Liver (tissue), 9 donors: ENCODE data around the gene RBPJ. TPM values are rescaled to one million over a fixed set of nuclear protein-coding genes. Genes with fewer than 3 reads are reported as not detected.

Source experiments
- DNase-seq: peaks from one replicate; pipeline ENCODE4 v3.0.0-alpha.2; 2017; ENCODE audit warnings: low spot score
- H3K27ac ChIP-seq, 2 donors: one replicate each; pipeline ENCODE4 v1.7.0; 2013; ENCODE audit warnings: inconsistent platforms in 2 of 2, low read length in 2 of 2, control low read depth in 1 of 2, low read depth in 1 of 2, mild to moderate bottlenecking in 1 of 2
- H3K27me3 ChIP-seq, 4 donors: one replicate each; pipeline versions ENCODE4 v1.6.1 to v1.7.0; 2013; ENCODE audit warnings: low read length in 3 of 4, inconsistent platforms in 1 of 4, mild to moderate bottlenecking in 1 of 4, moderate library complexity in 1 of 4; ENCODE audit not compliant: control insufficient read depth in 4 of 4, insufficient read depth in 4 of 4
- H3K36me3 ChIP-seq, 4 donors: one replicate each; pipeline versions ENCODE4 v1.6.1 to v1.7.0; 2013; ENCODE audit warnings: low read length in 3 of 4, mild to moderate bottlenecking in 3 of 4, low read depth in 1 of 4, moderate library complexity in 1 of 4; ENCODE audit not compliant: control insufficient read depth in 4 of 4, insufficient read depth in 3 of 4
- H3K4me1 ChIP-seq, 4 donors: one replicate each; pipeline versions ENCODE4 v1.6.1 to v1.7.0; 2013; ENCODE audit warnings: low read length in 3 of 4, mild to moderate bottlenecking in 3 of 4, moderate library complexity in 1 of 4; ENCODE audit not compliant: control insufficient read depth in 4 of 4, insufficient read depth in 4 of 4
- H3K4me3 ChIP-seq, 3 donors: one replicate each; pipeline versions ENCODE4 v1.6.1 to v1.7.0; 2013; ENCODE audit warnings: low read length in 3 of 3, control low read depth in 1 of 3, low read depth in 1 of 3, mild to moderate bottlenecking in 1 of 3
- H3K9ac ChIP-seq, 2 donors: one replicate each; pipeline ENCODE4 v1.7.0; 2013; ENCODE audit warnings: low read length in 2 of 2, mild to moderate bottlenecking in 2 of 2, moderate library complexity in 2 of 2, control low read depth in 1 of 2, low read depth in 1 of 2
- H3K9me3 ChIP-seq, 4 donors: one replicate each; pipeline versions ENCODE4 v1.6.1 to v1.7.0; 2013; ENCODE audit warnings: low read length in 3 of 4; ENCODE audit not compliant: control insufficient read depth in 4 of 4
- CTCF ChIP-seq: fragments of 150-350 bp; IDR thresholded peaks from 2 replicates; pipeline ENCODE4 v1.5.1; 2017; ENCODE audit warnings: improper control_type of control experiment, low read depth, low read length; ENCODE audit not compliant: missing input control
- EGR1 ChIP-seq, 2 donors: IDR thresholded peaks; 2 replicates each; pipeline ENCODE4 v1.6.1; 2016 to 2018; ENCODE audit warnings: antibody characterized with exemption in 2 of 2, low read depth in 2 of 2
- FOXA1 ChIP-seq: IDR thresholded peaks from 2 replicates; pipeline ENCODE4 v1.6.1; 2016; ENCODE audit warnings: antibody characterized with exemption
- FOXA2 ChIP-seq: IDR thresholded peaks from 2 replicates; pipeline ENCODE4 v1.6.1; 2016; ENCODE audit warnings: antibody characterized with exemption
- GABPA ChIP-seq, 2 donors: IDR thresholded peaks in 1 of 2; conservative IDR thresholded peaks in 1 of 2; 2 replicates each; pipeline ENCODE4 v1.6.1; 2016; ENCODE audit warnings: antibody characterized with exemption in 2 of 2, mild to moderate bottlenecking in 1 of 2, moderate library complexity in 1 of 2
- HNF4A ChIP-seq, 2 donors: conservative IDR thresholded peaks; 2 replicates each; pipeline ENCODE4 v1.6.1; 2016; ENCODE audit warnings: antibody characterized with exemption in 2 of 2, mild to moderate bottlenecking in 2 of 2
- HNF4G ChIP-seq: IDR thresholded peaks from 2 replicates; pipeline ENCODE4 v1.6.1; 2016; ENCODE audit warnings: antibody characterized with exemption
- JUND ChIP-seq, 2 donors: IDR thresholded peaks; 2 replicates each; pipeline ENCODE4 v1.6.1; 2016; ENCODE audit warnings: antibody characterized with exemption in 2 of 2
- MAX ChIP-seq: IDR thresholded peaks from 2 replicates; pipeline ENCODE4 v1.6.1; 2016; ENCODE audit warnings: antibody characterized with exemption
- NR2F2 ChIP-seq: IDR thresholded peaks from 2 replicates; pipeline ENCODE4 v1.6.1; 2016; ENCODE audit warnings: antibody characterized with exemption
- RAD21 ChIP-seq, 2 donors: IDR thresholded peaks; 2 replicates each; pipeline ENCODE4 v1.6.1; 2016; ENCODE audit warnings: antibody characterized with exemption in 2 of 2, mild to moderate bottlenecking in 2 of 2
- REST ChIP-seq: IDR thresholded peaks from 2 replicates; pipeline ENCODE4 v1.6.1; 2016; ENCODE audit warnings: antibody characterized with exemption, mild to moderate bottlenecking
- RXRA ChIP-seq, 2 donors: IDR thresholded peaks; 2 replicates each; pipeline ENCODE4 v1.6.1; 2017 to 2018; ENCODE audit warnings: antibody characterized with exemption in 2 of 2, mild to moderate bottlenecking in 1 of 2
- SP1 ChIP-seq: IDR thresholded peaks from 2 replicates; pipeline ENCODE4 v1.6.1; 2018; ENCODE audit warnings: antibody characterized with exemption, mild to moderate bottlenecking
- TAF1 ChIP-seq: conservative IDR thresholded peaks from 2 replicates; pipeline ENCODE4 v1.6.1; 2016; ENCODE audit warnings: antibody characterized with exemption, mild to moderate bottlenecking
- YY1 ChIP-seq: IDR thresholded peaks from 2 replicates; pipeline ENCODE4 v1.6.1; 2016; ENCODE audit warnings: antibody characterized with exemption, mild to moderate bottlenecking
- ZBTB33 ChIP-seq: IDR thresholded peaks from 2 replicates; pipeline ENCODE4 v1.6.1; 2016; ENCODE audit warnings: antibody characterized with exemption
- WGBS: extraction: QIAGEN DNeasy Blood & Tissue Kit; methylation state at CpG from one replicate; pipeline ENCODE4 v1.1.7; 2013; 5-methylcytosine and 5-hydroxymethylcytosine counted together
- polyA plus RNA-seq, 2 donors: library from polyadenylated mRNA; stranded (reverse) in 1 of 2; unstranded in 1 of 2; fragments of 200-250 nt in 1 of 2; fragments of >200 nt in 1 of 2; fragmentation: Nextera tagmentation in 1 of 2; extraction: Ambion mirVana in 1 of 2; gene quantifications; one replicate each; pipeline versions ENCODE4 v1.2.1 to v1.2.3, GENCODE V29; 2013 to 2015
- total RNA-seq, 2 donors: library from RNA; depleted of rRNA; stranded (reverse); fragments of >200 nt; gene quantifications; one replicate each; pipeline ENCODE4 v1.2.3, GENCODE V29; 2014
- donor health status: healthy.
- donor health status: healthy.
- donor health status: healthy.
- donor health status: healthy.
- donor health status: healthy.

The RBPJ gene
- total and polyA plus RNA-seq, 4 donors, result 8.0 to 32.2 (median 22.9) TPM

- peaks cover 5 to 12% (median 7%) of the 10 kb centered on the region in 4 donors for H3K4me1 ChIP-seq
- no peaks in the 10 kb centered on the region for H3K9me3 ChIP-seq
- no peaks in the 10 kb centered on the region for H3K27me3 ChIP-seq
- no peaks in the 10 kb centered on the region for H3K36me3 ChIP-seq
- H3K4me3 ChIP-seq, result no peak overlapping the region
- DNase-seq, result no peak
- H3K9ac ChIP-seq, result no peak overlapping the region
- TF ChIP-seq HNF4G (no peak), MAX (no peak), NR2F2 (no peak), CTCF (no peak), RXRA (IDR thresholded peaks at IDR 0.05) (no peak), RAD21 (IDR thresholded peaks at IDR 0.05) (no peak), FOXA1 (no peak), EGR1 (IDR thresholded peaks at IDR 0.05; ENCODE audit: low read depth in 2 of 2) (no peak), TAF1 (no peak), JUND (IDR thresholded peaks at IDR 0.05) (no peak), SP1 (no peak)
- H3K27ac ChIP-seq, result no peak overlapping the region
Observed at GRCh38 chr4:26369581-26369980, 48.8 kb downstream of the RBPJ start.

GRCh38 chr4:26372076-26372475 lies 51.3 kb downstream of the RBPJ start:
- Histone ChIP-seq H3K9me3 (no peaks in the 10 kb centered on the region), H3K4me1 (peaks cover 5 to 12% (median 8%) of the 10 kb centered on the region in 4 donors)
- TF ChIP-seq ZBTB33, result no peak
- TF ChIP-seq RAD21 (IDR thresholded peaks at IDR 0.05), result no peak

GRCh38 chr4:26372525-26373172 lies 51.8 kb downstream of the RBPJ start:
- Histone ChIP-seq H3K27me3 (no peaks in the 10 kb centered on the region), H3K27ac (no peak overlapping the region), H3K4me3 (no peak overlapping the region), H3K4me1 (peaks cover 5 to 12% (median 8%) of the 10 kb centered on the region in 4 donors), H3K9ac (no peak overlapping the region), H3K36me3 (no peaks in the 10 kb centered on the region), H3K9me3 (no peaks in the 10 kb centered on the region)
- no peak for DNase-seq
- 49% methylated on average over 5 of the region's 5 CpGs for WGBS
- no peak for TF ChIP-seq NR2F2
- TF ChIP-seq GABPA (IDR thresholded peaks at IDR 0.05 in 1 of 2, conservative IDR thresholded peaks at IDR 0.05 in 1 of 2), result no peak
- TF ChIP-seq JUND (IDR thresholded peaks at IDR 0.05), result peak in 1 of 2 donors; percentile 22
- peak; percentile 30 for TF ChIP-seq YY1
- peak; percentile 37 to 65 for TF ChIP-seq HNF4A (conservative IDR thresholded peaks at IDR 0.05)
- no peak for TF ChIP-seq FOXA2
- peak; percentile 28 for TF ChIP-seq FOXA1
- TF ChIP-seq MAX, result no peak
- peak in 1 of 2 donors; percentile 18 for TF ChIP-seq RXRA (IDR thresholded peaks at IDR 0.05)
- no peak for TF ChIP-seq TAF1
- peak; percentile 12 for TF ChIP-seq SP1
- TF ChIP-seq RAD21 (IDR thresholded peaks at IDR 0.05), result no peak
- TF ChIP-seq REST, result no peak
- no peak for TF ChIP-seq EGR1 (IDR thresholded peaks at IDR 0.05; ENCODE audit: low read depth in 2 of 2)
- no peak for TF ChIP-seq HNF4G
- TF ChIP-seq ZBTB33, result no peak

More at GRCh38 chr4:26372076-26372475, 51.3 kb downstream of the RBPJ start:
- no peaks in the 10 kb centered on the region for H3K36me3 ChIP-seq
- no peak for DNase-seq
- H3K9ac ChIP-seq, result no peak overlapping the region
- no peak overlapping the region for H3K4me3 ChIP-seq
- 95% methylated on average over 3 of the region's 3 CpGs for WGBS
- no peaks in the 10 kb centered on the region for H3K27me3 ChIP-seq
- H3K27ac ChIP-seq, result no peak overlapping the region
